Activated CD8-positive, alpha-beta memory T cell treated with anti-CD3 and anti-CD28 coated beads, Interleukin-2, amount 50 U/mL, for 48 hours (primary cell): ENCODE results near the gene FXR2.
A peak's percentile ranks its signal among the peaks of the same experiment; 100 is the strongest.
"Not testable (repeated sequence)": the region's sequence is repeated elsewhere in the genome, so short reads cannot be mapped to it uniquely, and the experiment has no call there.

ENCODE experiments used
- DNase-seq: peaks from one replicate; pipeline ENCODE4 v3.0.0-alpha.2; 2020

FXR2 gene

DNA sequence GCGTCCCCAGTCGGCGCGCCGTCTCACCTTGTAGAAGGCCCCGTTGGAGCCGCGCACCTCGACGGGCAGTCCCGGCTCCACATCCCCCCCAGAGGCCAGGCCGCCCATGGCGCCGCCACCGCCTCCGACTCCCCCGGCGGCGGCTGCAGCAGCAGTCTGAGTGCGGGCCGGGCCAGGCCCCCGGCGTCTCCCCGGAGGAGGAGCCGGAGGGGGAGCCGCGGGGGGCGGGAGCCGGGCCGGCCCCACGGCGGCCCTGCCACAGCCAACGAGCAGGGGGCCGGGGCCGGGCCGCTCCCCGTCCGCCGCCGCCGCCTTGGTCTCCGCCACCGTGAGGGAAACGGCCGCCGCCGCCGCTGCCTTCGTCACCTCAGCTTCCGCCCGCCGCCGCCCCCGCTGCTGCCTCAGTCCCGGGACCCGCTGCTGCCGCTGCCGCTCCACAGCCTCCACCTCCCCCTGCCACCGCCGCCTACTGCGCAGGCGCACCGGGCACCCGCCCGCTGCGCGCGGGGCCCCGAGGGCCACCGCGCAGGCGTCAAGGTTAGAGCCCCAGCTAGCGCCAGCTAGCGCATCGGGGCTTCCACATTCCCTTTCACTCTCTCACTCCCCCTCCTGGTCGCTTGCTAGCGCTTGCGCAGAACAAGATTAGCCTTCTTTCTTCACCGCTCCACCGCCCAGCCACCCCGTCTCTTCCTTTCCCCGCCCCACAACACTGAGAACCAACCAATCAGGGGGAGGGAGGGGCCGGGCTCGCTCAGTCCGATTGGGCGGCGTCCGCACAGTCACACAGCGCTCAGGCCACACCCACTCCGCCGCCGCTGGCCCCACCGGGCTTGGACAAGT is at the start of gene FXR2:
TSS of gene FXR2 (minus strand) at position 473 of the 840 bp plus-strand sequence. CDS start at position 108, 365 bp downstream.
- peak; percentile 98 for DNase-seq

DNA sequence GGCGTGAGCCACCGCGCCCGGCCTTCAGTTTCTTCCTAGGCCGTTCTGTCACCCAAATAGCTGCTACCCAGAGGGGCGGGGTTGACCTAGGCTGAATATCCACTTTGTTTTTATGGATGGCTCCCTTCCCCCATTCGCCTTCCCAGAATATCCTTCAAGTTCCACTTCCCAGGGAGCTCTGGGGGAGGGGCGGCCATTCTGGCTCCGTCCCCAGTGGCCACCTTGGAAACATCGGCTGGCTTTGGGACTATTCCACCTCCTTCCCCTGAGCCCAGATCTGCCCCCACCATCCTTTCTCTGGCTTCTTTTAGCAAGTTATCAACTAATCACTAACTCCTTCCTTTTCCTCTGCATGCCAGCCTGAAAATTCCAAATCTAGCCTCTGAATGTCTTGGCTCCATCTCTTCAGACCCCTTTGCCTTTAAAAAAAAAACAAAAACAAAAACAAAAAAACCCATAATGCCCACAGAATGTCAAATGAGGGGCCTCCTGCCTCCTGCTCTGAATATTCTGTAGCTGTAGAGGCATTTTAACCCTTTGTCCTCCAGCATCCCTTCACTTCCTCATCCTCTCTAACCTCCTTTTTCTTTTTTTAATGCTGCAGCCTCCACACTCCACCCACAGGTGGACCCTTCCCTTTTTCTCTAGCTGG is 42.4 kb upstream of the FXR2 start:
- DNase-seq, result no peak

DNA sequence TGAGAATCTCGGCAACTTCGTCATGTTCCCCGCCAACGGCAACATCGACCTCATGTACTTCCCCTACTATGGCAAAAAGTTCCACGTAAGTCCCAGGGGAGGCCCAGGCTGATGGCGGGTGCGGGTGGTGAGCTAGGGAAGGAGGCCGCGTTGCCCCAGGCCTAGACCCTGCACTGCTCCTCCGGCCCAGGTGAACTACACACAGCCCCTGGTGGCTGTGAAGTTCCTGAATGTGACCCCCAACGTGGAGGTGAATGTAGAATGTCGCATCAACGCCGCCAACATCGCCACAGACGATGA is 40.8 kb upstream of the FXR2 start:
- DNase-seq, result no peak

DNA sequence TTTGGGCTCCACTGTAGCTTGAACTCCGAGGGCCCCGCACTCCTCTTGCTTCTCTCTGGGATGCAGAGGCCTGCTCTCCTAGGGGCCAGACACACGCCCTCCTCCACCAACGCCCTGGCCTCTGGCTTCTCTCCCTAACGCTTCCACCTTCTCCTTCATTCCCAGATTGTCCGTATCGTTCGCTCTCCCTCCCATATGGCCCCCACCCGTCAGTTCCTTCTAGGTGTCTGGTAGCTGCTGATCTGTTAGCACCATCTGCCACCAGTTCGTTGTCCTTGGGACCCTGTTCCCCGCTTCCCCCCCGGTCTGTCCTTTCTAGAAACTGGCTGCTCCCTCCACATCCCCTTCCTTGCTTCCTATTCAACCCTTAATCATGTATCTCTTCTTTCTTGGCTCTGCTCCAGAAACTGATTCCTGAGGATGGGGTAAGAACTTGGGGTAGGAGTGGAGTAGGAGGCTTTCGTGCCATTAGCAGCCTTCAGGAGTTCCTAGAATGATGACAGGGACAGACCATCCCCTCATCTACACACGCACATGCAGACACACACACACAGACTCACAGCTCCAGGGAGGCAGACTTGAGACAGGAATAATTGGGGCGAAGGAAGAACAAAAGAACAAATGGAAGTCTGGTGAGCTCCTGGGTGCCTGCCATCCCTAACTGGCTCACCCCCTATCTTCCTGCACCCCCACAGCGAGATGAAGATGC is 40.3 kb upstream of the FXR2 start:
- DNase-seq, result no peak

DNA sequence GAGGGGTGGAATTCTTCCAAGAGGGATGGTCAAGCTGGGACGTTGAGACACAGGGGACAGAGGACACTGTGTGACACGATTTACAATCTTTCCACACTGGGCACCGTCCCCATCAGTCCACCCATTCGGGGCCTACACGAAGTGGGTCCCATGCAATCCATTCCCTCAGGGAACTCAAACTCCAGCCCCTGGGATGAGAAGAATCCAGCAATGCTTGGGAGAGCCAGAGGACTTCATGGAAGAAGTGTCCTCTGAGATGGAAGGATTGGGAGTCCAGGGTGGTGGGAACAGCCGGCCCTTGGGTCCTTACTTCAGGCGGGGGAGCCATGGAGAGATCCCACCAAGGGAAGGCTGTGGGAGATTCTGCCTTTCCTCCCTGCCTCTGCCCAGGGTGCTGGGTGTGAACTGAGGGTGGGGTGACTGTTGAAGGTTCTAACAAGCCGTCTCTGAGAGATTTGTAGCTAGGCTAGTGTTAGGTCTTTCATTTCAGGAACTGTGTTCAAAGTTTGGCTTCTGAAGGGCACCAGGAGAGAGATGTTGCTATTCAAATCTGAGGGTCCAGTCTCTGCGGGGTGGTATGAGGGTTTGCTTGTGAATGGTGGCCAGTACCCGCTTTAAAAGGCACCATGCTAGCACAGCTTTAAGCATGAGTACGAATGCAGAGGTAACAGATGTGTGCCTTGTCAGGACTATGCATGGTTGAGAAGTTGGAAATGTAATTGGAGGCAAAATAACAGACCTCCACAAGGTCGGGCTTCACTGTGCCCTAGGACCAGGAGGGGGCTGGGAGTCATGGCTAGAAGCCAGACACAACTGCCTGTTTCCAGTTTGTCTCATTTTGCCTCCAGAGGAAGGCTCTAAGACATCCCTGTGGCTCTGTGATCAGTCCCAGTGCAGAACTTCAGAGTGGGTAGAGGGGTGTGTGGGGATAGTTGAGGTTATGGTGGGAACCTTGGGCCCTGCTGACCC is 38.0 kb upstream of the FXR2 start:
- DNase-seq, result no peak

DNA sequence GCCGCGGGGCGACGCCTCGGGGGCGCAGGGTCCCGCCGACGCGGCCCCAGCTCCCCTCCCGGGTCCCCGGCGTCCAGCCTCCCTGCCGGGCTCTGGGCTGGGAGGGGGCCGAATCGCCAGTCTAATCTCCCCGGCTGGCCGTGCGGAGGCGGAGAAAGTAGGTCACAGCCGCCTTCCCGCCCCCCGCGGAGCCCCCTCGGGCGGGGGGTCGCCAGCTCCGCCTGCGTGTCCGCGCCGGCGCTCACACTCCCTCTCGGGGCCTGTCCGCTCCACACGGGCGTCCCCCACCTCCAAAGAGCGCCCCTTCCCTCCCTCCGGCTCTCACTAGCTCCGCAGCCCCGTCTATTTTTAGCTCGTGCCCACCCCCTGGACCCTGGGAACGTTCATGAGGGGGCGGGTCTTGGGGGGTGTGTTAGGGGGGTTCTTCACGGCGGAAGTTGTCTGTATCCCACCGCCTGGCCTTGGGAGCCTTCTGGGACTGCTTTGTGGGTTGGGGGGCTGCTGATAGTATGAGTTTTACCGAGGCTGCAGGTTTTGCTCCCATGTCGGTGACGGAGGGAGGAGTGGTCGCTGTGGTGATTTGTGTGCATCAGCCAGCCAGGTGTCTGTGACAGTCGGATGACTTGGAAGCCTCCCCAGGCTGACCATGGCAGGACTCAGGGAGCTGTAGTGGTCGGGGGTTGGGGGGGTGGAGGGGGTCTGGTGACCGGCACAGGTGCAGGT is 37.1 kb upstream of the FXR2 start:
- no peak for DNase-seq

DNA sequence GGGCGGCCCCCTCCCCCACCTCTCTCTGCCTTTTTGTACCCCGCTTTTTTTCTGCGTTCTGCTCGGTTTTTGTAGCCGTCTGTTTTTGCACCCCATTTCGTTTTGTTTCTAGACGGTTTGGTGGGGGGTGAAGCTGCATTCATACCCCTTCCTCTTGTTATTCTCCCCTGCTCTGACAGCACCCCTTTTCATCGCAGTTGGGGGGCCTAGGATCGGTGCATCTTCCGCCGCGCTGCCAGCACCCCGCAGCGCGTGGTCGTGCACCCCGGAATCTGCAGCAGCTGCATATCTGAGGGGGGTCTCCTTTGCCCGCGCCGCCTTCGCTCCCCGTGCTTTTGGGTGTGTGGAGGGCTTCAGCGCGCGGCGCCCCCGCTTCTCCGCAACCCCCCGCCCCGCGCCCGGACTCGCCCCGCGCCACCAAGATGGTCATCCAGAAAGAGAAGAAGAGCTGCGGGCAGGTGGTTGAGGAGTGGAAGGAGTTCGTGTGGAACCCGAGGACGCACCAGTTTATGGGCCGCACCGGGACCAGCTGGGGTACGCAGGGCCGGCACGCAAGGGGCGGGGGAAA is 36.5 kb upstream of the FXR2 start:
- DNase-seq, result no peak

DNA sequence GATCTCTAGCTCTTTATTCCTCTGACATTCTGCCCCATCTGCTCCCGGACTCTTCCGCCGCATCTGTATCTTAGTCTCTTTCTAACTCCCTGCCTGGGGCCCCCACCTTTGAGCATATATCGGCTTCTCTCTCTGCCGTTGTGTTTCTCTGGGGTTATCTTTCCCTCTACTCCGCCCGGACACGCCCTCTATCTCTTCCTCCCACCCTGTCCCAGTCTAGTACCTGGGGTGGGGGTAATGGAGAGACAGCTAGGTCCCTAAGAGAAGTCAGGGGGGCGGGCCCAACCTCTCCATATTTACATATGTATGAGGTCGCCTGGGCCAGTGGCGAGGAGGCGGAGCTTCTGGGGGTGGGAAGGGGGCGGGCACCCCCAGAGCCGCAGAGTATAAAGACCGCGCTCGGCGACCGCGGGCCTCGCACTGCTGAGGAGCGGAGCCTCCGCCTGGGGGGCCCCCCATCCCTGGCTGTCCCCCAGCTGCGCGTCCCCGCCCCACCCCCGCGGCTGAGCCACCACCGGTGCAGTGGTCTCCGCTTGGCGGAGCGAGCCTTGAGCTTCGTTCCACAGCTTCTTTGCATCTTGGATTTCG is 35.9 kb upstream of the FXR2 start, which contains the start of gene ATP1B2:
TSS of gene ATP1B2 (plus strand) at position 418 of the 588 bp plus-strand sequence. CDS start 593 bp downstream, outside the sequence.
- DNase-seq, result peak; percentile 79

DNA sequence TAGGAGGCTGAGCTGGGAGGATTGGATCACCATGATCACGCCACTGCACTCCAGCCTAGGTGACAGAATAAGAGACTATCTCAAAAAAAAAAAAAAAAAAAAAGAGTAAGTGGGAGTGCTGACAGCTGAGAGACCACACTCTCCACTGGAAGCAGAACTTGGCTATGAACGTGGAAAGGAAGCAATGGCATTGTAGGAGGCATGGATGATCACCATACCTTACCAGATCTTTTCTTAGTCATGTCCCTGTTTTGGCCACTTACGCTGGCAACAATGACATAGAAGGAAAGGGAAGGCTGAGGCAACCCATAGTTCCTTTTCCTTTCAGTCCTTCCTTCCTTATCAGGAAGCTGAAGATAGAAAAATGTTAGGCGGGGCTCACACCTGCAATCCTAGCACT is 32.3 kb upstream of the FXR2 start:
- no peak for DNase-seq

DNA sequence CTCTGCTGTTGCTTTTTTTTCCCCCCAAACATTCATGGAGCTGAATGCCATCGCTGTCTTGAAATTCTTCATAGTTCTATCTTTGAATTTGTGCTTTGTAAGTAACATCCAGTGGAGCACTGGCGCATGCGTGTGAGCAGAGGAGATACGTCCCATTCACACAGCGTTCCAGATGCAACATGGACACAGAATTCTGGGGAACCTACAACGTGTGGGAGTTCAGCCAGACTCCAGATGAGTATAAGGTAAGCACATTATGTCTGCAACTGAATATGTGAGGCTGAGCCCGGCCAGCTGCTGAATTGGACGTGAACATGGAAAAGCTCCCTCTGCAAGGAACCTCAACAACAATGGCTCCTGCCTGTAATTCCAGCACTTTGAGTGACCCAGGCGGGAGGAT is 31.8 kb upstream of the FXR2 start:
- DNase-seq, result no peak

DNA sequence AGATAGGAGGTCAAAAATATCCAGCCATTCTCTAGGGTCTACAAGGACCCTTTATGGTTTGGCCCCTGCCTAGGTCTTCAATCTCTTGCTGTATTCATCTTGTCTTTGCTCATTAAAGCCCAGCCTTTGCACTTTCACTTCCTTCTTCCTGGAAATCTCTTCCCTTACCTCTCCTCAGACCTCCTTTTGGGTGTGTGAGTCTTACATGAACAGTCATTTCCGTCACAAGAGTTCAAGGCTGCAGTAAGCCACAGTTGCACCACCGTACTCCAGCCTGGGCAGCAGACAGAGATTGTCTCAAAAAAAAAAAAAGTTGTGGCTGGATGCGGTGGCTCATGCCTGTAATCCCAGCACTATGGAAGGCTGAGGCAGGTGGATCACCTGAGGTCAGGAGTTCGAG is 30.1 kb upstream of the FXR2 start:
- no peak for DNase-seq

DNA sequence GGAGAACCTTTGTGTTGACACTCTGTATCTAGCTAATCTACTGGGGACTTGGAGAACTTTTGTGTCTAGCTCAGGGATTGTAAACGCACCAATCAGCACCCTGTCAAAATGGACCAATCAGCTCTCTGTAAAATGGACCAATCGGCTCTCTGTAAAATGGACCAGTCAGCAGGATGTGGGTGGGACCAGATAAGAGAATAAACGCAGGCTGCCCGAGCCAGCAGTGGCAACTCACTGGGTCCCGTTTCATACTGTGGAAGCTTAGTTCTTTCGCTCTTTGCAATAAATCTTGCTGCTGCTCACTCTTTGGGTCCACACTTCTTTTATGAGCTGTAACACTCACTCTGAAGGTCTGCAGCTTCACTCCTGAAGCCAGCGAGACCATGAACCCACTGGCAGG is 26.9 kb upstream of the FXR2 start:
- not testable (repeated sequence) for DNase-seq

DNA sequence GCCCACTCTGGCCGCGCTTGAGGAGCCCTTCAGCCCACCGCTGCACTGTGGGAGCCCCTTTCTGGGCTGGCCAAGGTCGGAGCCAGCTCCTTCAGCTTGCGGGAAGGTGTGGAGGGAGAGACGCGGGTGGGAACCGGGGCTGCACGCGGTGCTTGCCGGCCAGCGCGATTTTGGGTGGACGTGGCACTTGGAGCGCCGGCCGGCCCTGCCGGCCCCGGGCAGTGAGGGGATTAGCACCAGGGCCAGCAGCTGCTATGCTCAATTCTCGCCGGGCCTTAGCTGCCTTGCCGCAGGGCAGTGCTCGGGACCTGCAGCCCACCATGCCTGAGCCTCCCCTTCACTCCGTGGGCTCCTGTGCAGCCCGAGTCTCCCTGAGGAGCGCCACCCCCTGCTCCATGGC is 26.1 kb upstream of the FXR2 start:
- no peak for DNase-seq

DNA sequence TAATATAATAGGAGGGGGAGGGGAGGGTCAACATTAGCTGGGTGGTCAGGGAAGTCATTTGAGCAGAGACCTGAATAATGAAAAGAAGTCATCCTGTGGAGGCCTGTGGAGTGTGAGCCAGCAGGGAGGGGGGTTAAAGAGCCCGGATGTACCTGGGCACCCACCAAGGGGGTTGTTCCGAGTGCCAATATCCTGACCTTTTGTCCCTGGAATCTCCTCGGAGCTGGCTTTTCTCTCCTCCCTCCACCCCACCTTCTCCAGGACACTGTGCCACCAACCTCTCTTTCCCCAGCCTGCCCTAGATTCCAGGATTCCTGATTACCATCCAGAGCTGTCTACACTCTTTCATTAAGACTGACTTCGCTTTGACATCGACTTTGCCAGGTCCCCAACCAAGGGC is 21.5 kb upstream of the FXR2 start:
- DNase-seq, result no peak

DNA sequence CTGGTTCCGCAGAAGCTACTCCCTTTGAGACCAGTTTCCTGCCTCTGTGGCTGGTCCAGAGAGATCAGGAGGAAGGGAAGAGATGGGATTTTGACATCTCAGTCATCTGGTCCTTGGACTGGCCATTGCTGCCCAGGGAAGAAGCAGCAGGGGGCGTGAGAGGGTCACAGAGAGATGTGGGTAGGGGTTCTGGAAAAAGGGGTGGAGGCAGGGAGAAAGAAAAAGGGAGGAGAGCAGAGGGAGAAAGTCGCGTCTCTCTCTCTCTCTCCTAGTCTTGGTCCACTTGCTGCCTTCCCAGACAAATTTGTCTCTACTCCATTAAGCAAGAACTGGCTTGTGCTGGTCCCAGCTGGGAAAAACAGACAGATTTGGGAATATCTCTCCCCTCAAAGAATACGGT is 19.7 kb upstream of the FXR2 start:
- DNase-seq, result no peak

DNA sequence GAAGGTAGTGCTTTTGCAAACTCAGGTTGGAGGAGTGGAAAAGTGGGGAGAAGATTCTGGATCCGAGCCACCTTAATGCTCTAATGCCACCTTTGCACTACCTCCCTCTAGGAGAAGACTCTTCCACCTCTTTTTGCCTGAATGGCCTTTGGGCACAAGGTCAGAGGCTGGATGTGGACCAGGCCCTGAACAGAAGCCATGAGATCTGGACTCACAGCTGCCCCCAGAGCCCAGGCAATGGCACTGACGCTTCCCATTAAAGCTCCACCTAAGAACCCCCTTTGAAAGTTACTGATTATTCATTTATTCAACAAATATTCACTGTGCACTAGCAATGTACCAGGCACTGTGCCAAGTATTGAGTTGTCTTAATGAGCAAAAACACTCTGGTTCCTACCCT is 18.4 kb upstream of the FXR2 start:
- DNase-seq, result no peak

DNA sequence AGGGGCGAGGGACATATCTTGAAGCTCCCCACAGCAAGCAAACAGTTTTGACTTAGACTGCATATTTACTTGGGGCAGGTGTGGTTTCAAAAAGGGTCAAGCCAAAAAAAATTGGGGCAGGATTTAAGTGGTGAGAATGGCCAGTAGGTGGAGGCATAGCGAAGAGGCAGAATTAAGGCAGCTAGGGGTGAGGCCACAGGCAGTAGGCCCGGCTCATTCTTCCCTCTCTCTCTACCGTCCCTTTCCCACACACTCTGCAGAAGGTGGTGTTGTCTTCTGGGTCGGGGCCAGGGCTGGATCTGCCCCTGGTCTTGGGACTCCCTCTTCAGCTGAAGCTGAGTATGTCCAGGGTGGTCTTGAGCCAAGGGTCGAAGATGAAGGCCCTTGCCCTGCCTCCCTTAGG is 17.8 kb upstream of the FXR2 start:
- DNase-seq, result no peak

DNA sequence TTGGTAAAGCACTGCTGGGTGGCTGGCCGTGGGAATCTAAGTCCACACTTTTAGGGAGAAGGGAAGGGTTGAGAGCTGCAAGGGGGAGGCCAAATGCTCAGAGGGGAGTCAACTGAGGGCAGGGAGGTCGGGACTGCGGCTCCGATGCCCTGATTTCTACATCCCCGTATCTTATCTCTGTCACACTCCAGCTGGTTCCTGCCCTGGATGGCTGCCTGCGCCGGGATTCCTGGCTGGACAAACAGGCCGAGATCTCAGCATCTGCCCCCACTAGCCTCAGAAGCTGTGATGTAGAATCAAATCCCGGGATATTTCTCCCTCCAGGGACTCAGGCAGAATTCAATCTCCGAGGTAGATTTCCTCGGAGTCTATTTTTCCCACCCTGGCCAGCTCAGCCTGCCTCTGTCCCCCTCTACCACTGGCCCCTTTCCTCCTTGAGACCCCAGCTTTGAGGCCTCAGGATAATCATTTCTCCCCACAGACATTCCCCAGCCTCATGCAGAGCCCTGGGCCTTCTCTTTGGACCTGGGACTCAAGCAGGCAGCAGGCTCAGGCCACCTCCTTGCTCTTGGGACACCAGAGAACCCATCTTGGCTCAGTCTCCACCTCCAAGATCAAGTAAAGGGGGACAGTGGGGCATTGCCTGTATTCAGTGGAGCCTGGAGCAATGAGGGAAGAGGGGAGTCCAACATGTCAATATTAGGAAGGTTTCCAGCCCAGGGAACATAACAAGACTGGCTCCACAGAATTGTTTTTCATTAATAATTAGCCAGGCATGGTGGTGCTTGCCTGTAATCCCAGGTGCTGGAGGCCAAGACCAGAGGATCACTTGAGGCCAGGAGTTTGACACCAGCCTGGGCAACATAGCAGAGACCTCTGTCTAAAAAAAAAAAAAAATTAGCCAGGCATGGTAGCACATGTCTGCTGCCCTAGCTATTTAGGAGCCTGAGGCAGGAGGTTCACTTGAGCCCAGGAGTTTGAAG is 17.0 kb upstream of the FXR2 start:
- DNase-seq, result no peak

DNA sequence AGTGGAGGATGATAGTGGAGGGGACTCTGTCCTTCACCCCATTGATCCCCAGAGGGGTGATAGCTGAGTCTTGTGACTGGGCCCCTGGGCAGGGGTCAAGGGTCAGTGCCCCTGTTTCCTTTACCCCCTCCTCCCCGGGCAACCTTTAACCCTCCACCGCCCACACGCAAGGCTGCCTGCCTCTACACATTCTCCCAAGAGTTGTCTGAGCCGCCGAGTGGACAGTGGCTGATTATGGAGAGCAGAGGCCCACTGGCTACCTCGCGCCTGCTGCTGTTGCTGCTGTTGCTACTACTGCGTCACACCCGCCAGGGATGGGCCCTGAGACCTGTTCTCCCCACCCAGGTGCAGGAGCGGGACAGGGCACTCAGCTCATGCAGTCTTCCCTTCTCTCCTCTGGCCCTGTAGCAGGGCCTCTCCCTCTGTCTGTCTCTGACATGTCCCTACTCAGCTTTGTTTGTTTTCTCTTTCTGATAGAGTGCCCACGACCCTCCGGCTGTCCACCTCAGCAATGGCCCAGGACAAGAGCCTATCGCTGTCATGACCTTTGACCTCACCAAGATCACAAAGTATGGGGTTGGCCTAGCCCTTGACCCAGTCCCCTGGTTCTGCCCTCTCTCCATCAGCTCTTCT is 15.4 kb upstream of the FXR2 start, which contains the start of gene SHBG:
TSS of gene SHBG (plus strand) at position 197 of the 633 bp plus-strand sequence. CDS start at position 235, 38 bp downstream.
- no peak for DNase-seq
